ENCODE data around the gene DNASE1. TPM values are rescaled to one million over a fixed set of nuclear protein-coding genes. Genes with fewer than 3 reads are reported as not detected.
A peak's percentile ranks its signal among the peaks of the same experiment; 100 is the strongest.

DNASE1 gene
- 22.8 and 33.0 TPM in 2 replicates for total RNA-seq (ENCODE audit: low replicate concordance)

- H3K4me1 ChIP-seq, result no peaks in the 10 kb centered on the region
- DNase-seq (ENCODE audit: low spot score), result peak; percentile 63
- peaks cover 21% of the 10 kb centered on the region for H3K36me3 Mint-ChIP-seq
- peaks cover 20% of the 10 kb centered on the region for H4K20me1 ChIP-seq (ENCODE audit: low read depth)
- peak within 1 kb of the TSS; percentile 46 for H3K4me3 Mint-ChIP-seq
- no peak within 1 kb of the TSS for H3K4me3 ChIP-seq
- peaks cover 8% of the 10 kb centered on the region for H3K27me3 Mint-ChIP-seq (ENCODE audit: insufficient read depth, low read depth)
- peaks cover 5% of the 10 kb centered on the region for H3K4me1 Mint-ChIP-seq
- H2AFZ ChIP-seq (replicated peaks), result no peak within 1 kb of the TSS
- H3K27me3 ChIP-seq, result no peaks in the 10 kb centered on the region
- no peak within 1 kb of the TSS for H3K27ac ChIP-seq
- no peak for TF ChIP-seq EZH2 (IDR thresholded peaks at IDR 0.05)
- peak; percentile 73 for TF ChIP-seq CTCF (IDR thresholded peaks at IDR 0.05)
- H3K9ac ChIP-seq, result no peak within 1 kb of the TSS
- no peak within 1 kb of the TSS for H3K27ac Mint-ChIP-seq
- peaks cover 4% of the 10 kb centered on the region for H3F3A ChIP-seq (ENCODE audit: low read depth)
- no peaks in the 10 kb centered on the region for H3K9me3 Mint-ChIP-seq
- H3K4me2 ChIP-seq, result no peak within 1 kb of the TSS
- H3K79me2 ChIP-seq (ENCODE audit: low read depth), result no peaks in the 10 kb centered on the region
- H3K9me3 ChIP-seq (ENCODE audit: low read depth), result no peaks in the 10 kb centered on the region
- no peaks in the 10 kb centered on the region for H3K36me3 ChIP-seq
These were observed at the start of gene DNASE1 for GRCh38 chr16:3654249-3654991. Gene DNASE1 (plus strand): TSS chr16:3654691. CDS start chr16:3655374, 683 bp downstream.

- H3K27ac Mint-ChIP-seq, result no peak overlapping the region
- H3K4me2 ChIP-seq, result no peak overlapping the region
- peaks cover 1% of the 10 kb centered on the region for H3K9me3 Mint-ChIP-seq
- H3K4me1 Mint-ChIP-seq, result peaks cover 14% of the 10 kb centered on the region
- H3K4me1 ChIP-seq, result peaks cover 4% of the 10 kb centered on the region
- no peak for TF ChIP-seq EZH2 (IDR thresholded peaks at IDR 0.05)
- TF ChIP-seq EZH2phosphoT487 (IDR thresholded peaks at IDR 0.05), result no peak
- no peak for TF ChIP-seq CTCF (IDR thresholded peaks at IDR 0.05)
- H3K9ac ChIP-seq, result no peak overlapping the region
- H3K27ac ChIP-seq, result no peak overlapping the region
- peaks cover 10% of the 10 kb centered on the region for H3F3A ChIP-seq (ENCODE audit: low read depth)
- H3K4me3 ChIP-seq, result no peak overlapping the region
- peaks cover 7% of the 10 kb centered on the region for H4K20me1 ChIP-seq (ENCODE audit: low read depth)
- H3K27me3 Mint-ChIP-seq (ENCODE audit: insufficient read depth, low read depth), result no peaks in the 10 kb centered on the region
- H3K27me3 ChIP-seq, result no peaks in the 10 kb centered on the region
- H3K4me3 Mint-ChIP-seq, result no peak overlapping the region
- peaks cover 30% of the 10 kb centered on the region for H3K36me3 Mint-ChIP-seq
- no peaks in the 10 kb centered on the region for H3K9me3 ChIP-seq (ENCODE audit: low read depth)
- H3K79me2 ChIP-seq (ENCODE audit: low read depth), result peaks cover 11% of the 10 kb centered on the region
- no peak overlapping the region for H2AFZ ChIP-seq (replicated peaks)
- DNase-seq (ENCODE audit: low spot score), result no peak
- H3K36me3 ChIP-seq, result no peaks in the 10 kb centered on the region
These were observed 48.0 kb upstream of the DNASE1 start for GRCh38 chr16:3606441-3606840.

GRCh38 chr16:3607161-3607560 lies 47.3 kb upstream of the DNASE1 start:
- H3K27me3 ChIP-seq, result no peaks in the 10 kb centered on the region
- no peaks in the 10 kb centered on the region for H3K36me3 ChIP-seq
- DNase-seq (ENCODE audit: low spot score), result no peak
- Mint-ChIP-seq H3K4me3 (no peak overlapping the region), H3K9me3 (no peaks in the 10 kb centered on the region), H3K36me3 (peaks cover 23% of the 10 kb centered on the region), H3K27ac (no peak overlapping the region), H3K4me1 (peaks cover 19% of the 10 kb centered on the region), H3K27me3 (ENCODE audit: insufficient read depth, low read depth) (no peaks in the 10 kb centered on the region)
- no peak overlapping the region for H2AFZ ChIP-seq (replicated peaks)
- H4K20me1 ChIP-seq (ENCODE audit: low read depth), result peaks cover 7% of the 10 kb centered on the region
- H3K79me2 ChIP-seq (ENCODE audit: low read depth), result peaks cover 16% of the 10 kb centered on the region
- no peak overlapping the region for H3K27ac ChIP-seq
- H3K4me2 ChIP-seq, result no peak overlapping the region
- H3F3A ChIP-seq (ENCODE audit: low read depth), result peaks cover 10% of the 10 kb centered on the region
- H3K4me3 ChIP-seq, result no peak overlapping the region
- H3K9me3 ChIP-seq (ENCODE audit: low read depth), result no peaks in the 10 kb centered on the region
- no peak overlapping the region for H3K9ac ChIP-seq
- H3K4me1 ChIP-seq, result peaks cover 4% of the 10 kb centered on the region
- TF ChIP-seq EZH2phosphoT487 (IDR thresholded peaks at IDR 0.05) (no peak), EZH2 (IDR thresholded peaks at IDR 0.05) (no peak), CTCF (IDR thresholded peaks at IDR 0.05) (no peak)

Data from neural progenitor cell (in vitro differentiated cells).